IMR-90 (cell line): ENCODE results near the gene ADAMTS9. TPM values are rescaled to one million over a fixed set of nuclear protein-coding genes. Genes with fewer than 3 reads are reported as not detected.

Experiments used
- ATAC-seq: fragments of 200-7000 bp; cut with Tn5 transposase; 2 replicates; pipeline ENCODE4 v1.9.1; 2020; ENCODE audit warnings: low read depth, mild to moderate bottlenecking, moderate library complexity
- BruUV-seq: library from RNA; stranded (reverse); fragments of 400-500 nt; replicated peaks from 2 replicates; lab custom pipeline; 2021; lab: Mats Ljungman, UMichigan
- CTCF ChIA-PET: fragments of 300-600 bp; formaldehyde crosslinking; extraction: SDS; loops from one replicate; lab custom pipeline; 2021; ENCODE audit warnings: antibody characterized with exemption; lab: Yijun Ruan, JAX
- POLR2A ChIA-PET: fragments of 300-600 bp; sonication (Branson Sonifier 250); formaldehyde crosslinking; loops from one replicate; lab custom pipeline; 2022; ENCODE audit warnings: antibody characterized with exemption; ENCODE audit not compliant: unreplicated experiment; lab: Charles Lee
- DNase-seq: peaks from one replicate; pipeline ENCODE4 v3.0.0; 2013
- H2AFZ ChIP-seq: replicated peaks from 2 replicates; pipeline ENCODE3; 2013; ENCODE audit warnings: low read length, mild to moderate bottlenecking; ENCODE audit not compliant: poor library complexity
- H2AK5ac ChIP-seq: 2 replicates; pipeline ENCODE4 v1.6.1; 2013; ENCODE audit warnings: low read depth, low read length, inconsistent platforms
- H2AK9ac ChIP-seq: replicated peaks from 2 replicates; pipeline ENCODE3; 2013; ENCODE audit warnings: mild to moderate bottlenecking, low read depth, low read length, moderate library complexity; ENCODE audit not compliant: poor library complexity
- H2BK120ac ChIP-seq: 2 replicates; pipeline ENCODE4 v1.6.1; 2013; ENCODE audit warnings: low read depth, low read length, inconsistent platforms
- H2BK15ac ChIP-seq: 3 replicates; pipeline ENCODE4 v1.6.1; 2013; ENCODE audit warnings: low read depth, low read length, inconsistent platforms
- H2BK20ac ChIP-seq: 2 replicates; pipeline ENCODE4 v1.6.1; 2013; ENCODE audit warnings: low read depth, mild to moderate bottlenecking, inconsistent platforms, low read length, moderate library complexity
- H2BK5ac ChIP-seq: 2 replicates; pipeline ENCODE4 v1.6.1; 2013; ENCODE audit warnings: mild to moderate bottlenecking, low read depth, low read length, inconsistent platforms; ENCODE audit not compliant: poor library complexity, severe bottlenecking
- H3K14ac ChIP-seq: replicated peaks from 2 replicates; pipeline ENCODE4 v1.6.1; 2013; ENCODE audit warnings: low read depth, low read length, inconsistent platforms
- H3K18ac ChIP-seq: 2 replicates; pipeline ENCODE4 v1.6.1; 2013; ENCODE audit warnings: low read depth, low read length, control low read depth
- H3K23ac ChIP-seq: 2 replicates; pipeline ENCODE4 v1.6.1; 2013; ENCODE audit warnings: low read depth, low read length, inconsistent platforms
- H3K27ac ChIP-seq: 2 replicates; pipeline ENCODE4 v1.5.1; 2013; ENCODE audit warnings: mild to moderate bottlenecking, control low read depth, low read length; ENCODE audit not compliant: insufficient read depth
- H3K27me3 ChIP-seq: 2 replicates; pipeline ENCODE4 v1.6.1; 2013; ENCODE audit warnings: low read length; ENCODE audit not compliant: control insufficient read depth, insufficient read depth
- H3K36me3 ChIP-seq: 2 replicates; pipeline ENCODE4 v1.6.1; 2013; ENCODE audit warnings: low read length, mixed read lengths; ENCODE audit not compliant: control insufficient read depth, insufficient read depth
- H3K4ac ChIP-seq: 2 replicates; pipeline ENCODE4 v1.6.1; 2013; ENCODE audit warnings: low read depth, low read length, inconsistent platforms
- H3K4me1 ChIP-seq: 2 replicates; pipeline ENCODE4 v1.6.1; 2013; ENCODE audit warnings: low read length, mixed read lengths; ENCODE audit not compliant: control insufficient read depth, insufficient read depth
- H3K4me2 ChIP-seq: 2 replicates; pipeline ENCODE4 v1.6.1; 2013; ENCODE audit warnings: low read depth, mild to moderate bottlenecking, control low read depth, low read length, moderate library complexity
- H3K4me3 ChIP-seq: 2 replicates; pipeline ENCODE4 v1.5.1; 2013; ENCODE audit warnings: low read depth, mild to moderate bottlenecking, control low read depth, low read length, moderate library complexity; ENCODE audit not compliant: insufficient read depth
- H3K56ac ChIP-seq: 2 replicates; pipeline ENCODE4 v1.6.1; 2013; ENCODE audit warnings: low read length, inconsistent platforms; ENCODE audit not compliant: insufficient read depth; ENCODE audit errors: extremely low read depth
- H3K79me1 ChIP-seq, 2 experiments: 2 replicates each; pipeline ENCODE4 v1.6.1; 2013; ENCODE audit warnings: low read length in 2 of 2, inconsistent platforms in 1 of 2, low read depth in 1 of 2
- H3K9ac ChIP-seq: 2 replicates; pipeline ENCODE4 v1.6.1; 2013; ENCODE audit warnings: low read depth, low read length, control low read depth
- H3K9me1 ChIP-seq: 2 replicates; pipeline ENCODE4 v1.6.1; 2013; ENCODE audit warnings: low read length, inconsistent platforms; ENCODE audit not compliant: insufficient read depth
- H3K9me3 ChIP-seq: 2 replicates; pipeline ENCODE4 v1.6.1; 2013; ENCODE audit warnings: low read length; ENCODE audit not compliant: control insufficient read depth, insufficient read depth
- H4K20me1 ChIP-seq: 2 replicates; pipeline ENCODE4 v1.6.1; 2013; ENCODE audit warnings: low read length, inconsistent platforms; ENCODE audit not compliant: insufficient read depth
- H4K5ac ChIP-seq: 2 replicates; pipeline ENCODE4 v1.6.1; 2013; ENCODE audit warnings: mild to moderate bottlenecking, low read depth, low read length, control low read depth
- H4K8ac ChIP-seq, 2 experiments: 2 replicates each; pipeline ENCODE4 v1.6.1; 2013; ENCODE audit warnings: low read depth in 2 of 2, low read length in 2 of 2, control low read depth in 1 of 2, inconsistent platforms in 1 of 2
- H4K91ac ChIP-seq: 2 replicates; pipeline ENCODE4 v1.6.1; 2013; ENCODE audit warnings: low read depth, low read length, inconsistent platforms; ENCODE audit not compliant: insufficient read depth
- BHLHE40 ChIP-seq: fragments of 150-350 bp; IDR thresholded peaks from 2 replicates; pipeline ENCODE4 v1.6.1; 2016; ENCODE audit warnings: mild to moderate bottlenecking, low read depth, low read length
- CEBPB ChIP-seq: IDR thresholded peaks from 2 replicates; pipeline ENCODE4 v1.6.1; 2012; ENCODE audit warnings: low read depth, low read length, improper control_type of control experiment
- CHD1 ChIP-seq: IDR thresholded peaks from 2 replicates; pipeline ENCODE4 v1.6.1; 2012; ENCODE audit warnings: low read depth, low read length, improper control_type of control experiment
- FOS ChIP-seq: fragments of 150-350 bp; IDR thresholded peaks from 2 replicates; pipeline ENCODE4 v1.6.1; 2016; ENCODE audit warnings: low read depth, low read length
- MAFK ChIP-seq: IDR thresholded peaks from 2 replicates; pipeline ENCODE4 v1.6.1; 2012; ENCODE audit warnings: low read depth, low read length, improper control_type of control experiment
- MAZ ChIP-seq: IDR thresholded peaks from 2 replicates; pipeline ENCODE4 v1.6.1; 2012; ENCODE audit warnings: low read depth, mild to moderate bottlenecking, low read length, improper control_type of control experiment, moderate library complexity, borderline replicate concordance
- MXI1 ChIP-seq: IDR thresholded peaks from 2 replicates; pipeline ENCODE4 v1.6.1; 2012; ENCODE audit warnings: low read depth, mild to moderate bottlenecking, low read length, moderate library complexity, borderline replicate concordance
- NFE2L2 ChIP-seq: fragments of 150-350 bp; IDR thresholded peaks from 2 replicates; pipeline ENCODE4 v1.6.1; 2016; ENCODE audit warnings: low read depth, mild to moderate bottlenecking, low read length
- POLR2A ChIP-seq: IDR thresholded peaks from 2 replicates; pipeline ENCODE4 v1.6.1; 2012; ENCODE audit warnings: mild to moderate bottlenecking, low read depth, low read length
- RAD21 ChIP-seq: IDR thresholded peaks from 2 replicates; pipeline ENCODE4 v1.6.1; 2012; ENCODE audit warnings: low read length, improper control_type of control experiment
- RCOR1 ChIP-seq: IDR thresholded peaks from 2 replicates; pipeline ENCODE4 v1.6.1; 2012; ENCODE audit warnings: mild to moderate bottlenecking, low read length, improper control_type of control experiment; ENCODE audit not compliant: insufficient replicate concordance
- RFX5 ChIP-seq: IDR thresholded peaks from 2 replicates; pipeline ENCODE4 v1.8.0; 2012; ENCODE audit warnings: low read depth, mild to moderate bottlenecking, low read length, moderate library complexity
- SMC3 ChIP-seq: fragments of 150-350 bp; IDR thresholded peaks from 2 replicates; pipeline ENCODE4 v1.6.1; 2016; ENCODE audit warnings: low read depth, mild to moderate bottlenecking, antibody characterized with exemption, low read length, moderate library complexity
- whole genome bisulfite sequencing, 2 experiments: methylation state at CpG; one replicate each; pipeline versions ENCODE4 v1.1.5 to v1.1.7; 2013; ENCODE audit warnings: missing lambda C conversion rate in 2 of 2; ENCODE audit not compliant: insufficient read length in 1 of 2; ENCODE audit errors: extremely low coverage in 2 of 2; 5-methylcytosine and 5-hydroxymethylcytosine counted together
- dilution Hi-C: fragments of 300-500 bp; cut with HindIII; formaldehyde crosslinking; loops from one replicate; pipeline ENCODE4 v1.14.3; 2018; ENCODE audit warnings: low sequenced_read_pairs; ENCODE audit not compliant: unreplicated experiment
- in situ Hi-C: fragments of 300-500 bp; cut with MboI; formaldehyde crosslinking; loops from 3 replicates; pipeline ENCODE4 v1.14.3; 2019; ENCODE audit warnings: low sequenced_read_pairs, inconsistent platforms, mixed read lengths
- intact Hi-C: fragments of 100-400 bp; cut with micrococcal nuclease; formaldehyde crosslinking; loops from 2 replicates; pipeline ENCODE4 v1.10.0; 2022
- polyA plus RNA-seq, 3 experiments: library from polyadenylated mRNA; depleted of rRNA; stranded (reverse); fragments of >200 nt; gene quantifications; 2 replicates each; pipeline ENCODE4 v1.2.3, GENCODE V29; 2012; ENCODE audit warnings: low replicate concordance in 1 of 3
- total RNA-seq: library from RNA; depleted of rRNA; stranded (reverse); fragments of >200 nt; gene quantifications from 2 replicates; pipeline ENCODE4 v1.2.3, GENCODE V29; 2012
- TF ChIP-seq, protein P1 (sequence below): fragments of 150-350 bp; IDR thresholded peaks from 2 replicates; pipeline ENCODE4 v1.6.1; 2017; ENCODE audit warnings: mild to moderate bottlenecking, antibody characterized with exemption, low read length, low read depth
- TF ChIP-seq, protein P2 (sequence below): fragments of 150-350 bp; IDR thresholded peaks from 2 replicates; pipeline ENCODE4 v1.6.1; 2016; ENCODE audit warnings: low read depth, mild to moderate bottlenecking, low read length, moderate library complexity, borderline replicate concordance
- TF ChIP-seq, protein P3 (sequence below): conservative IDR thresholded peaks from 2 replicates; pipeline ENCODE4 v1.5.1; 2012; ENCODE audit warnings: mild to moderate bottlenecking, low read depth, low read length, improper control_type of control experiment

Gene ADAMTS9
- total and polyA plus RNA-seq, 2 of the 4 experiments (the other 2 are of a cell fraction): 0.55 to 1.1 TPM

- TF ChIP-seq, protein P1, sequence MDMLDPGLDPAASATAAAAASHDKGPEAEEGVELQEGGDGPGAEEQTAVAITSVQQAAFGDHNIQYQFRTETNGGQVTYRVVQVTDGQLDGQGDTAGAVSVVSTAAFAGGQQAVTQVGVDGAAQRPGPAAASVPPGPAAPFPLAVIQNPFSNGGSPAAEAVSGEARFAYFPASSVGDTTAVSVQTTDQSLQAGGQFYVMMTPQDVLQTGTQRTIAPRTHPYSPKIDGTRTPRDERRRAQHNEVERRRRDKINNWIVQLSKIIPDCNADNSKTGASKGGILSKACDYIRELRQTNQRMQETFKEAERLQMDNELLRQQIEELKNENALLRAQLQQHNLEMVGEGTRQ: no peak
- TF ChIP-seq MXI1 (no peak), BHLHE40 (no peak), RFX5 (no peak), CHD1 (no peak), NFE2L2 (no peak), CEBPB (no peak), FOS (no peak), MAFK (no peak), RAD21 (no peak), SMC3 (no peak), MAZ (no peak), RCOR1 (no peak), POLR2A (no peak)
- TF ChIP-seq, protein P2, sequence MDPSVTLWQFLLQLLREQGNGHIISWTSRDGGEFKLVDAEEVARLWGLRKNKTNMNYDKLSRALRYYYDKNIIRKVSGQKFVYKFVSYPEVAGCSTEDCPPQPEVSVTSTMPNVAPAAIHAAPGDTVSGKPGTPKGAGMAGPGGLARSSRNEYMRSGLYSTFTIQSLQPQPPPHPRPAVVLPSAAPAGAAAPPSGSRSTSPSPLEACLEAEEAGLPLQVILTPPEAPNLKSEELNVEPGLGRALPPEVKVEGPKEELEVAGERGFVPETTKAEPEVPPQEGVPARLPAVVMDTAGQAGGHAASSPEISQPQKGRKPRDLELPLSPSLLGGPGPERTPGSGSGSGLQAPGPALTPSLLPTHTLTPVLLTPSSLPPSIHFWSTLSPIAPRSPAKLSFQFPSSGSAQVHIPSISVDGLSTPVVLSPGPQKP: no peak
- TF ChIP-seq, protein P3, sequence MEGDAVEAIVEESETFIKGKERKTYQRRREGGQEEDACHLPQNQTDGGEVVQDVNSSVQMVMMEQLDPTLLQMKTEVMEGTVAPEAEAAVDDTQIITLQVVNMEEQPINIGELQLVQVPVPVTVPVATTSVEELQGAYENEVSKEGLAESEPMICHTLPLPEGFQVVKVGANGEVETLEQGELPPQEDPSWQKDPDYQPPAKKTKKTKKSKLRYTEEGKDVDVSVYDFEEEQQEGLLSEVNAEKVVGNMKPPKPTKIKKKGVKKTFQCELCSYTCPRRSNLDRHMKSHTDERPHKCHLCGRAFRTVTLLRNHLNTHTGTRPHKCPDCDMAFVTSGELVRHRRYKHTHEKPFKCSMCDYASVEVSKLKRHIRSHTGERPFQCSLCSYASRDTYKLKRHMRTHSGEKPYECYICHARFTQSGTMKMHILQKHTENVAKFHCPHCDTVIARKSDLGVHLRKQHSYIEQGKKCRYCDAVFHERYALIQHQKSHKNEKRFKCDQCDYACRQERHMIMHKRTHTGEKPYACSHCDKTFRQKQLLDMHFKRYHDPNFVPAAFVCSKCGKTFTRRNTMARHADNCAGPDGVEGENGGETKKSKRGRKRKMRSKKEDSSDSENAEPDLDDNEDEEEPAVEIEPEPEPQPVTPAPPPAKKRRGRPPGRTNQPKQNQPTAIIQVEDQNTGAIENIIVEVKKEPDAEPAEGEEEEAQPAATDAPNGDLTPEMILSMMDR: no peak
- ChIA-PET POLR2A (no interaction called here), CTCF (interaction anchor here (0.7 kb wide), 1 partner anchor 19 kb away, joined by 6 read pairs; no protein-coding TSS in a partner anchor)
- H2BK5ac ChIP-seq: no peak overlapping the region
- H4K20me1 ChIP-seq: no peaks in the 10 kb centered on the region
- H3K4me2 ChIP-seq: no peak overlapping the region
- no peak overlapping the region for H3K4ac ChIP-seq
- H3K27me3 ChIP-seq: no peaks in the 10 kb centered on the region
- H3K56ac ChIP-seq: no peak overlapping the region
- no peak overlapping the region for H3K14ac ChIP-seq
- DNase-seq: no peak
- no TSS peak for BruUV-seq
- no CpG with 5 or more reads among the region's 2 CpGs for WGBS, 2 experiments
- no peak overlapping the region for H3K27ac ChIP-seq
- no peak overlapping the region for H2AFZ ChIP-seq
- H2BK20ac ChIP-seq: no peak overlapping the region
- H3K36me3 ChIP-seq: peaks cover 16% of the 10 kb centered on the region
- H3K18ac ChIP-seq: no peak overlapping the region
- ATAC-seq: no peak
- H4K91ac ChIP-seq: no peak overlapping the region
- H2BK15ac ChIP-seq: no peak overlapping the region
- H3K4me3 ChIP-seq: no peak overlapping the region
- H4K5ac ChIP-seq: no peak overlapping the region
- H2AK5ac ChIP-seq: no peak overlapping the region
- in situ Hi-C loops: no loop called here
- H3K4me1 ChIP-seq: no peaks in the 10 kb centered on the region; the same call in 1 of the 2 replicates
- no peak overlapping the region for H2AK9ac ChIP-seq
- H3K9me3 ChIP-seq: no peaks in the 10 kb centered on the region
- dilution Hi-C loops: no loop called here
- intact Hi-C loops: no loop called here
- no peaks in the 10 kb centered on the region for H3K9me1 ChIP-seq
- H4K8ac ChIP-seq: no peak overlapping the region
- H2BK120ac ChIP-seq: no peak overlapping the region
- H3K9ac ChIP-seq: no peak overlapping the region
- H3K23ac ChIP-seq: no peak overlapping the region
- no peaks in the 10 kb centered on the region for H3K79me1 ChIP-seq
Observed at GRCh38 chr3:64599651-64600050, 88.1 kb downstream of the ADAMTS9 start.
